Progenitor cell of endocrine pancreas (in vitro differentiated cells): ENCODE results near the gene EML3. TPM values are rescaled to one million over a fixed set of nuclear protein-coding genes. Genes with fewer than 3 reads are reported as not detected.
A peak's percentile ranks its signal among the peaks of the same experiment; 100 is the strongest.

Experiments used
- DNase-seq: peaks from one replicate; pipeline ENCODE4 v3.0.0; 2021; ENCODE audit warnings: low spot score; ENCODE audit not compliant: unreplicated experiment
- H3K27ac Mint-ChIP-seq: 2 replicates; pipeline ENCODE4 v1.8.0; 2021; ENCODE audit warnings: mild to moderate bottlenecking, moderate library complexity, mixed read lengths
- H3K27me3 Mint-ChIP-seq: 2 replicates; pipeline ENCODE4 v1.8.0; 2021; ENCODE audit warnings: mixed read lengths
- H3K36me3 Mint-ChIP-seq: 2 replicates; pipeline ENCODE4 v1.8.0; 2022; ENCODE audit warnings: mixed read lengths; ENCODE audit not compliant: insufficient read depth
- H3K4me1 Mint-ChIP-seq: 2 replicates; pipeline ENCODE4 v1.8.0; 2021; ENCODE audit warnings: low read depth, mixed read lengths
- H3K4me3 Mint-ChIP-seq: 2 replicates; pipeline ENCODE4 v1.8.0; 2021; ENCODE audit warnings: low read depth, mild to moderate bottlenecking, moderate library complexity, mixed read lengths
- H3K9me3 Mint-ChIP-seq: 2 replicates; pipeline ENCODE4 v1.8.0; 2021; ENCODE audit warnings: low read depth, mixed read lengths
- microRNA-seq: library from miRNA; unstranded; fragments of <30 nt; microRNA quantifications from one replicate; pipeline ENCODE4 v1.1.0, GENCODE V29; 2020; ENCODE audit warnings: borderline number of aligned reads; ENCODE audit not compliant: unreplicated experiment
- total RNA-seq: library from RNA; stranded (reverse); gene quantifications from 2 replicates; pipeline ENCODE4 v1.2.1, GENCODE V29; 2021
- TF ChIP-seq, protein P1 (sequence below): fragments of 200-600 bp; sonication (generic); IDR thresholded peaks from one replicate; pipeline ENCODE4 v1.5.0; 2021; ENCODE audit warnings: antibody characterized with exemption, mild to moderate bottlenecking; ENCODE audit not compliant: unreplicated experiment

Gene EML3
- total RNA-seq, 1 donor from 2014 or later: 42.7 TPM

DNA sequence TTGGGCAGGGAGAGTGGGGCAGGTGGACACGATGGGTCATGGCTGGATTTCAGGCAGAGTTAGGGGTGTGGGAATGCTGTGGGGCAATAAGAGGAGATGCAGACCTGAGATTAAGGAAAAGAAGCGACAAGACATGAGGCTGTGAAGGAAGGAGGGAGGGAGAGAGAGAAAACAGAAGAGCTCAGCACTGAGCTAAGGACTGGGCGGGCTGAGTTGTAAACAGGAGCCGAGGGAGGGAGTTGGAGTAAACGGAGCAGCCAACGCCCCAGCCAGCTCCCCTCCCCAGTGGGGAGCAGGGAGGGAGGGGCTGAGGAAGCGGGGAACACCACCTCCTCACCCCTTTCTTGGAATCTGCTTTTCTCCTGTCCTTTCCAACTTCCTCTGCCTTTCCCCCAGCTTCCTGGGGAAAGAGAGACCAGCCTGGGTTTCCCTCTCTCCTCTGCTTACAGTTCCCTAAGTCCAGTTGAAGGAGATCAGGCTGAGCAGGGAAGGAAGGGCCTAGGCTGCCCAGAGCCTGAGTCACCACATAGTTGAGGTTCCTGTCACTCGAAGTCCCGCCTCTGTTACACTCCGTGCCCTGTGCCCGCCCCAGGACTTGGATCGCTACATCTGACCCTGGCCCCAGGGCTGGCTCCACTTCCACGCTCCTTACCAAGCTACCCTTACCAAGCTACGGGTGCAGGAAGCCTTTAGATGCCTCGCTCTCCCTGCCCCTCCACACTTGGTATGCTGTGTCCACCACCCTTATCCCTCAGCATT is 59.3 kb downstream of the EML3 start:
- H3K27ac Mint-ChIP-seq: peak overlapping the region; percentile 90
- peaks cover 56% of the 10 kb centered on the region for H3K4me1 Mint-ChIP-seq
- H3K4me3 Mint-ChIP-seq: no peak overlapping the region
- H3K36me3 Mint-ChIP-seq: peaks cover 8% of the 10 kb centered on the region
- H3K9me3 Mint-ChIP-seq: no peaks in the 10 kb centered on the region
- DNase-seq: no peak
- TF ChIP-seq, protein P1, sequence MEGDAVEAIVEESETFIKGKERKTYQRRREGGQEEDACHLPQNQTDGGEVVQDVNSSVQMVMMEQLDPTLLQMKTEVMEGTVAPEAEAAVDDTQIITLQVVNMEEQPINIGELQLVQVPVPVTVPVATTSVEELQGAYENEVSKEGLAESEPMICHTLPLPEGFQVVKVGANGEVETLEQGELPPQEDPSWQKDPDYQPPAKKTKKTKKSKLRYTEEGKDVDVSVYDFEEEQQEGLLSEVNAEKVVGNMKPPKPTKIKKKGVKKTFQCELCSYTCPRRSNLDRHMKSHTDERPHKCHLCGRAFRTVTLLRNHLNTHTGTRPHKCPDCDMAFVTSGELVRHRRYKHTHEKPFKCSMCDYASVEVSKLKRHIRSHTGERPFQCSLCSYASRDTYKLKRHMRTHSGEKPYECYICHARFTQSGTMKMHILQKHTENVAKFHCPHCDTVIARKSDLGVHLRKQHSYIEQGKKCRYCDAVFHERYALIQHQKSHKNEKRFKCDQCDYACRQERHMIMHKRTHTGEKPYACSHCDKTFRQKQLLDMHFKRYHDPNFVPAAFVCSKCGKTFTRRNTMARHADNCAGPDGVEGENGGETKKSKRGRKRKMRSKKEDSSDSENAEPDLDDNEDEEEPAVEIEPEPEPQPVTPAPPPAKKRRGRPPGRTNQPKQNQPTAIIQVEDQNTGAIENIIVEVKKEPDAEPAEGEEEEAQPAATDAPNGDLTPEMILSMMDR: no peak
- H3K27me3 Mint-ChIP-seq: peaks cover 2% of the 10 kb centered on the region

DNA sequence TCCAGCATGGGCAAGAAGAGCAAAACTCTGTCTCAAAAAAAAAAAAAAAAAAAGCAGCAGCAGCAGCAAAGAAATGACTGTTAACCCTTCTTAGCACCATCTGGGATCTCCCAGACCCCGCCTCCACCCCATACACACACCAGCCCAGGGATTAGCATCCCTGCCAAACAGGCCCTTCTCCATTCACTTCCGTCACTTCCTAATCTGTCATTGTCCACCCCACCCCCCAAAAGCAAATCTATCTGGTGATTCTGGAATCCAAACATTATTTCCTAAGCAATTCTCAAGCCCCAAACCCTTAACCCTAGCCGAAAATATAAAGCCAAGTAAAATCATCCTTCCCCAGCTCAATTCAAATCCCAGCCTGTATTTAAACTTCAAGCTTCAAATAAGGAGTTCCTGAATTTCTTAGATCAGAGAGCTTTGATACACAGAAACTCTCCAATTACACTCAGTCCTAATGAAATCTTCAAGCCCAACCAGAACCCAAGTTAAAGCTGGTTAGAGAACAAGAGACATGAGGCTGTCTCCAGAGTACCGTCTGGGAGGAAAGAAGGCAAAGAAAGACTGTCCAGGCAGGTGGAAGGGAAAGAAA is 60.0 kb downstream of the EML3 start:
- no peak for DNase-seq
- Mint-ChIP-seq H3K9me3 (no peaks in the 10 kb centered on the region), H3K27me3 (peaks cover 9% of the 10 kb centered on the region), H3K36me3 (peaks cover 8% of the 10 kb centered on the region), H3K4me3 (peak overlapping the region; percentile 2), H3K4me1 (peaks cover 62% of the 10 kb centered on the region), H3K27ac (peak overlapping the region; percentile 90)
- TF ChIP-seq, protein P1: no peak

Small RNAs within 50 kb of the gene (microRNA-seq; reads per million reads assigned to microRNA genes)
- gene MIR6747: 1.8 reads per million

Other genes with a start within 250 kb of the EML3 start
- gene SCGB1A1, start 193.7 kb downstream of the EML3 start, total RNA-seq: 1.9 and 3.1 TPM in 2 replicates
- gene AHNAK, start 66.0 kb downstream of the EML3 start, total RNA-seq: 27.2 and 39.8 TPM in 2 replicates
- gene EEF1G, start 38.9 kb downstream of the EML3 start, total RNA-seq: 1,931 and 1,938 TPM in 2 replicates
- 23.1 and 26.0 TPM in 2 replicates for gene TUT1, start 21.3 kb downstream of the EML3 start, total RNA-seq
- 134 and 140 TPM in 2 replicates for gene MTA2, start 10.9 kb downstream of the EML3 start, total RNA-seq
- gene ROM1, start 482 bp upstream of the EML3 start, total RNA-seq: 0.62 and 0.86 TPM in 2 replicates
- gene B3GAT3, start 9.2 kb upstream of the EML3 start, total RNA-seq: 43.4 and 48.9 TPM in 2 replicates
- gene GANAB, start 33.8 kb upstream of the EML3 start, total RNA-seq: 354 and 361 TPM in 2 replicates
- 23.6 and 24.7 TPM in 2 replicates for gene INTS5, start 40.5 kb upstream of the EML3 start, total RNA-seq
- gene C11orf98, start 52.4 kb upstream of the EML3 start, total RNA-seq: 71.7 and 73.5 TPM in 2 replicates
- gene CSKMT, start 52.5 kb upstream of the EML3 start, total RNA-seq: 12.2 and 18.0 TPM in 2 replicates
- gene UQCC3, start 58.9 kb upstream of the EML3 start, total RNA-seq: 7.0 and 7.6 TPM in 2 replicates
- gene LBHD1, start 59.5 kb upstream of the EML3 start, total RNA-seq: 9.3 and 9.4 TPM in 2 replicates
- 99.8 and 102 TPM in 2 replicates for gene UBXN1, start 66.3 kb upstream of the EML3 start, total RNA-seq
- gene LRRN4CL, start 76.8 kb upstream of the EML3 start, total RNA-seq: 0.65 and 0.89 TPM in 2 replicates
- gene BSCL2, start 94.6 kb upstream of the EML3 start, total RNA-seq: 84.9 and 85.8 TPM in 2 replicates
- gene GNG3, start 94.9 kb upstream of the EML3 start, total RNA-seq: 1.8 and 2.0 TPM in 2 replicates
- 61.0 and 63.9 TPM in 2 replicates for gene HNRNPUL2, start 114.7 kb upstream of the EML3 start, total RNA-seq
- gene TTC9C, start 115.7 kb upstream of the EML3 start, total RNA-seq: 35.5 and 40.8 TPM in 2 replicates
- gene ZBTB3, start 141.4 kb upstream of the EML3 start, total RNA-seq: 13.4 and 17.3 TPM in 2 replicates
- gene POLR2G, start 148.8 kb upstream of the EML3 start, total RNA-seq: 93.8 and 101 TPM in 2 replicates
- gene TAF6L, start 158.6 kb upstream of the EML3 start, total RNA-seq: 52.3 and 56.3 TPM in 2 replicates
- 38.4 and 40.8 TPM in 2 replicates for gene TMEM179B, start 174.6 kb upstream of the EML3 start, total RNA-seq
- 18.6 and 19.8 TPM in 2 replicates for gene TMEM223, start 179.2 kb upstream of the EML3 start, total RNA-seq
- gene NXF1, start 192.7 kb upstream of the EML3 start, total RNA-seq: 120 and 130 TPM in 2 replicates
- gene STX5, start 219.3 kb upstream of the EML3 start, total RNA-seq: 39.3 and 45.3 TPM in 2 replicates
- not detected in 2 replicates for gene TEX54, start 220.1 kb upstream of the EML3 start, total RNA-seq
- gene WDR74, start 226.8 kb upstream of the EML3 start, total RNA-seq: 55.8 and 60.3 TPM in 2 replicates